Measurements from ENCODE around the gene BFSP2.

The BFSP2 gene

DNA sequence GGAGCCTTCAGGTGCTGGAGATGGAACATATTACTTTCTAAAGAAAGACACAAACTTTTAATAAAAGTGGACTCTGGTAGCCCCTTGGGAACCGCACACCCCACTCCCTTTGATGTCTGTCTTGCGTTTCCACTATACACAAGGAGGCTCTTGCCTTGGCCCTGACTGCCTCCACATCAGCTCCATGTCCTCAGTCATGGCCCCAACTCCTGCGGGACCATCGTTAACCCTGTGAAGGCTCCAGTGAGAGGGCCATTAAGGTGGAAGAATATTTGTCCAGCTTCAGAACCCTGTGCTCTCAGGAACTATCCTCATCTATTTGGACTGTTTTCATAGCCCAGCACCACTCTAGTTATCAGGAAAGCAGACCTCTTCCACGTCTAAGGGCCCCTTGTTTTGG lies 16.1 kb upstream of the BFSP2 start:
- DNase-seq (ENCODE audit: low read depth): no peak

DNA sequence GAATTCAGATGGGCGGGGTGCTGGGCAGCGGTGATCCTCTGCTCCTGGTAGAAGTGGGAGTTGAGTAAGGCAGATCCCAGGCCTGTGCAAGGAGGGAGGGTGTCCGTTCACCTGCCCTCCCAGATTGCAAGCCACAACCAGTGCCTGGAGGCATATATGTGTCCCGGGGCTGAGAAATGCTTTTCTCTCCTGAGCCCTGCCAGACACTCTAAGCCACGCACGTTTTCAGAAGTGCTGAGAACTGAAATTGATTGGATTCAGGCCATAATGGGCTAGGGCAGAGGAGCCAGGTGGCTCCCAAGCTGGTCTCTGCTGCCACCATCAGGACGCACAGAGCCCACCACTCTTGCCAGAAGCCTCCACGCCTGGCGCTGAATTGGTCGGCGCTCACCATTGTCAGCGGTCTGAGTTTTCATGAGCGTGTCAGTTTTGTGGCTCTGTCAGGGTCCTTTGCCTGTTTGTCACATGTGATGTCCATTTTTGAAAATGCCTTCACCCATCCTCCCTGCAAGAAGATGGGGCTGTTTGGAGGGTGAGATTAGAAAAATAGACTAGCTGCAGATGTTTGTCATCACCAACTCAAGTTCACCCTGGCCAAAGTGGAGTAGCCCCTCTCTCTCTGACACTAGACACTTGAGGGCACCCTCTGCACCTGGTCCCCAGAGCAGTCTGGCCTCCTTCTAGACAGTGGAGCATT lies 15.4 kb upstream of the BFSP2 start:
- DNase-seq (ENCODE audit: low read depth): no peak

DNA sequence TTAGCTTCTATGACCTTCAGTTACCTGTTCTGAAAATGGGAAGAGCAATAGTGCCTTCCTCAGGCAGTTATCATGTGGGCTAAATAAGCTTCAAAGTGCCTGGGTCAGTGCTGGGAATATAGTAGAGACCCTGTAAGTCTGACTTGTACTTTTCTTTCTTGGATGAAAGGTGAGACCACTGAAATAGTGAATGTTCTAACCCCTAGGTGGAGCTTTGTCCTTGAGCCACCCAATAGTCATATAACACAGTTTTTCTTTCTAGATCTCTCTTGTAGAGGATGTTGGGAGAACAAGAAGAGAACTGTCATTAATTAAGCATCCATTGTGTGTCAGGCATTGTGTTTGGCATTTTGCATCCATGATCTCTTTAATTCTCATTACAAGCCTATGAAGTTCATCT lies 13.0 kb upstream of the BFSP2 start:
- DNase-seq (ENCODE audit: low read depth): no peak

DNA sequence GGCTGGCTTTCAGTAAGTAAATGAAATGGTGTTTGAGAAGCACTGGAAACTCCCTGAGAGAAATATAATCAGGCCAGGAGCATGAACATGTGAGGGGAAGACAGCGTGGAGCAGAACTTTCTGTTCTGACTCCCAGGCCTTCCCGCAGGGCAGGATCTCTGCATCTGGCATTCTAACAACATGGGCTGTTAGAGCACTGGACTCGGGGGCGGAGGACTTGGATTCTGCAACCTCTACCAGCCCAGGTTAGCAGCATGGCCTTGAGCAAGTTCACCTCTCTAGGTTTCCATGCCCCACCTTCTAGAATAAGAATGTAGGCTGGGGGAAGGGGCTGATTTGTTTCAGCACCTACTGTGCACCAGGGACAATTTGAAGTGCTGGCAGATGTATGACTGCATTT lies 12.5 kb upstream of the BFSP2 start:
- DNase-seq (ENCODE audit: low read depth): no peak

DNA sequence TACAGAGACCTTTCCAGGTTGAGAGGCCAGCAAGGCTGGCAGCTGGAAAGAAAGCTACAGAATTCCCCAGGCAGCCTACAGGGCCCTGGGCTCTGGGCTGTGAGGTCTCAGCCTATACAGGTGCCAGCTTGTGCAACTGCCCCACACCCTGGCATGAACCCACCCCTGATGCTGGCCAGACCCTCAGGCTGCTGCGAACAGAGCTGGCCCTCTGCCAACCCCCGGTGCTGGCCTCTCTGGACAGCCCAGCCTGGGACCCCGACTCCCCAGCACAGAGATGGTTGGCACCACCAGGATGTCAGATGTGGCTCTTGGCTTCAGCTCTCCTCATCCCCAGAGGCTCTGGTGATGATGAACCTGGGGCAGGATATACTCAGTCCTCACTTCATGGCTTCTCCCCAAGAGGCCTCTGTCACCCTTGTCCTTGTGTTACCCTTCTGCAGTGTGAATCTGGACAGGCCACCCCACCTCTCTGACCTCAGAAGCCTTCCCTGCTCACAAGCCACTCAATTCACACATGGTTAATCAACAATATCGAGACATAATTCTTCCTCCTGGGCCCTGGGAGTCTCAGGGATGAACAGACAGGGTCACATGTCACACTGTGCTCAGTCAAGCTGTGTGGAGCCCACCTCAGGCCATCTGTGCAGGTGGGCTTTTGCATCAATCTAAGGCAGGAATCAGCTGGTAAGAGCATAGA lies 11.0 kb upstream of the BFSP2 start:
- no peak for DNase-seq (ENCODE audit: low read depth)

DNA sequence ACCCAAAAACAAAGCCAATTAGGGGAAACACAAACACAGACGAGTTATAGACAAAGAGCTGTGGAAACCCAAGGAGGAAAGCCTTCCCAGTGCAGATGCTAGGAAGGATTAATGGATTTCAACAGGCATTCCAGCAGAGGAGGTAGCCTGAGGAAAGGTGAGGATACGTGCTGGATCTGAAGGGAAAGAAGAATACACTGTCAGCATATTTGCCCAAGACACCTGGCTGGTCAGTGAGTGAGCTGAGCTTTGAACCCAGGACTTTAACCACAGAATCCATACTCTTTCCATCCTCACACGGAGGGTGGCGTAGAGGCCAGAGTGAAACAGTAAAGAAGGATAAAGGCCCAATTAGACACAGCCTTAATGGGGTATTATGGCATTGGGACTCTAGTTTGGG lies 9.1 kb upstream of the BFSP2 start:
- DNase-seq (ENCODE audit: low read depth): no peak

DNA sequence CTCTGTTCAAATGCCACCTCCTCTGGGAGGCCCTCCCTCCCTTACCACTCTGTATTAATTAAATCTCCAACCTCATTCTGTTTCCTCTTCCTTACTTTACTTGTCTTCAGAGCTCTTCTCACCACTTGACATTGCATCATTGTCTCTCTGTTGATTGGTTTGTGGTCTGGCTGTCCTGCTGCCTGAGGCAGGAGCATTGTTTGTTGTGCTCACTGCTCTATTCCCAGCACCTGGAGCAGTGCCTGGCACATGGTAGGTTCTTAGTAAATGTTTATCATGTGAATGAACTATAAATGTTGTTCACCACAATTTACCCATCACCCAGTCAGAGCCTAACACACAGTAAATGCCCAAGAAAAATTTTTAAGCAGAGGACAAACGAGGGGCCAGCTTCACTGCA lies 6.7 kb upstream of the BFSP2 start:
- no peak for DNase-seq (ENCODE audit: low read depth)

DNA sequence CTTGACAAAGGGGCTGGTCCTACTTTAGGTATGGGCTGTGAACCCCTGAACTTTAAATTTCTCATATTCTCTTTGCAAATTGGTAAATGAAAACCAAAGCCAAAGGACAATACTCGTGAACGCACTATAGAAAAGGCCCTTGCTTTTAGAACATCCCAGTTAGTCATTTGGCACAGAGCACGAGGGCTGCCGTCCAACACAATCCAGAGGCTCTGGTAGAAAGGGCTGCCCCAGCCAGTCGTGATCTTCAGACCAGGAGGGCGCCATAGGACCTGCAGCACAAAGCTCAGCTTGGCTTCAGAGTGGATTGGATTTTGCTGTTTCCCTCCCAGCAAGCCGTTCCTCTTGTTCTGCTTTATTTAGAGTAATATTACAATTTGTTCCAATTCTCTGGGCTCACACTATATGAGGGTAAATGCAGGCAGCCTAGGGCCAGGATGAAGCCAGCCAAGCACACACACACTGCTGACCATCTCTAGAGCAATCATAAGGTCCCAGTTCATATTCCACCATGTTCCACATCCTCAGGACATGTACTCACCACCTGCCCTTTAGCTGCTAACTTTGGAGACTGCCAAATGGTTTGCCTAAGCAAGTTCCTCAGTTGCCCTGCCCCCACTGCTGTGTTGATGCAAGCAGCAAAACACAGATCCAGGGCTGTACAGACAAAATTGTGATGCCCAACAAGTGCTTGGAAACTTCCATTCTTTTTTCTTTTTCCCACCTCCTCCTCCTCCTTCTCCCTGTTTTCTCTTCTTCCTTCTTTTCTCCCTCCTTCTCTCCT lies 6.0 kb upstream of the BFSP2 start:
- no peak for DNase-seq (ENCODE audit: low read depth)

DNA sequence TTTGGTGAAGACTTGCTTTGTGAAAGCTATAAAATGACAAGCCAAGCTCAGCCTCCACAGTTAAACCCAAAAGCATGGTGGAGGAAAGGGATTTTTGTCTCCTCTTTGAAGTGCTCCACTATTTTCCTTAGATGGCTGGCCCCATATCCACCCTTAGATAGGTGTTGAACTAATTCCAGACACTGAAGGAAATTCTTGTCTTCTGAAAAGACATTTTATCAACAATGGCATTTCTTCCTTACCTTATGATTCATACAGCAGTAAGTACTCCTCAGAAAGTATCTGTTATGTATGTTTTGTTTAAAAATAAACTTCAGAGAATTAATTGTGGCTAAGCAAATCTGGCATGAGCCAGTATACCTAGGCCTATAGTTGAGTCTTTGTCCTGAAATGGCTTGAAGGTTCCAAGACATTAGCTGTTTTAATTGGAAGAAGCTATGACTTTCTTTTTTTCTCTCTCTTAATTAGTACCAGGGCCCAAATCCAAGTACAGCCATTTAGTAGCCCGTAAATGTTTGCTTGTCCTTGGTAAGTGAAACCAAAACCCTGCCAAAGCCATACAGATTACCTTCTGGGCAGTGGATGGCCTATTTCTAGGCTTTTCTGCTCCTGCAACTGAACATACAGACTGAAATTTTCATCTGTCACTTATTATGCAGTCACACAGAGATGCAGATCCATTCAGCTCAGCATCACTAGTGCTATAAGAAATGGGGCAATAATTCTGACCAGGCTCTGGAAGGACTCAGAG lies 5.1 kb upstream of the BFSP2 start:
- DNase-seq (ENCODE audit: low read depth): no peak

DNA sequence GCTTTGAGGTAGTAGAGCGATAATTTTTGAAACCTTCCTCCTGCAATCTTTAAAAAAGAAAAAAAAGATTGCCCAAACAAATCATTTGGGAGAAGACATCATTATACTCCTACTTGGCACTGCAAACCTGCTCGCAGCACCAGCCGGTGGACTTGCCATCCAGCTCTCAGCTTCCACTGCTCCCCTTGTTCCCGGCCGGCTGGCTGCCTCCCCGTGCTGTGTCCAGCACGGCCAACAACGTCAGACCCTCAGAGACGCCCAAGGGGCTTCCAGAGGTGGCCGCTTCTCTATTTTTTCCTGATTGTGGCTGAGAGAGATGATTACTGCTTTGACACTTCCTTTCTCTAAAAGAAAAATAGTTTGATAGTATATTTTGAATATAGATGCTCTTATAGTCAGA lies 3.0 kb upstream of the BFSP2 start:
- DNase-seq (ENCODE audit: low read depth): no peak

DNA sequence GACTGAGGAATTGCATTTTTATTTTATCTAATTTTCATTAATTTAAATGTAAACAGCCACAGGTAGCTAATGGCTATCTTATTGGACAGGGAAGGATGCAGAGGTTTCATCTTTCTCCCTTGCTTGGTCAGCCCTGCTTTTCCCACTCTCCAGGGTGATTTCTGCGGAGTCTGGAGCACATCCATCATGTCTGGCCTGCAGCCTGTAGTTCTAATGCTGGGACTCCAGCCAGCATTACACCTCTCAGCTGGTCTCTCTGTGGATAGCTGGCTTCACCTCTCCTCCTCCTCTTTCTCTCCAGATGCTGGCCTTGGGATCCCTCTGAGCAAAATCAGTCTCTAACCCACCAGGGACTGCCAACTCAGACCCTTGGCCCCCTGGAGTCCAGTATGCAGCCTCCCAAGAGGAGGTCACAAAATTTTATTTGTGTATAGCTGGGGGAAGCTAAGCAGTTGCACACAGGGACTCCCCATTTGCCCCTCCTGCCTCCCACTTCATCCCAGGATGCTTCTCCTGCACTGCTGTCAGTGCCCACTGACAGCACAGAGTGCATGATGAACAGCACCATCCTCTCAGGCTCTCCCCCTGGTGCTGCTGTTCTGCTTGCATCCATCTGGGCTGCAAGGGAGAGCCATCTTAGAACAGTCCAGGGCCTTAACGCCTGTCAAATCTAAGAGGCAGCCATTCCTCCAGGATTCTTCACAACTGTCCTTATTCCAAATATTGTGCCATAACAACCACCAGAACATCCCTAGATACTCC lies 1.7 kb downstream of the BFSP2 start:
- no peak for DNase-seq (ENCODE audit: low read depth)

DNA sequence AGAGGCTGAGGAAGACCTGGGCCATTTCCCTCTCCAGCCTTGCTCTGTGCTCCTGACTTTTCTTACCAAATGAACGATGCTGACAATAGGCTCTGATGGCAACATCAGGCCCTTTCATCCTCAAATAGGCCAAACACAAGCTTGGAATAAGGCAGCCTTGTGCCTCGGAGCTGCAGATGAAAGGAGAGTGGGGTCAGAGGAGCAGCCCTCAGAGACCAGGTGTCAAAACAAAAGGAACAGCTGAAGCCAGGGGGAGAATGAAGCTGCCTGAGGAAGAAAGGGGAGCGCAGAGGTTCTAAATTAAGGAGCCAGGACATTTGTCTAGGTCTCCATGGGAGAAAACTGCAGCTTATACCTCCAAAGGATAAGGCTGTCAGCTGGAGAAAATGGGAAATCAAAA lies 5.1 kb downstream of the BFSP2 start:
- DNase-seq (ENCODE audit: low read depth): no peak

DNA sequence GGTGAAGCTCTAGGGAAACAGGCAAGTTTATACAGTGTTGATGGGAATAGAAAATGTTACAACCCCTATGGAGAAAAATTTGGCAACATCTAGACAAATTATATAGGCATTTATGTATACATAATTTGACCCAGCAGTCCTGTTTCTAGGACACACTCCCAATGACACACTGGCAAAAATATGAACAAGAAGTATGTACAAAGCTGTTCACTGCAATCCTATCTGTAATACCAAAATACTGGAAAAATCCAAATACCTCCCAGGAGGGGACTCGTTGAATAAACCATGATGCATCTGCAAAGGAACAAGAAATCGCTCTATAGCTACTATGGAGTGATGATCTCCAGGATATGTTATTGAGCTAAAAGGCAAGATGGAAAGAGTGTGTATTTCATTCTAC lies 8.5 kb downstream of the BFSP2 start:
- no peak for DNase-seq (ENCODE audit: low read depth)

DNA sequence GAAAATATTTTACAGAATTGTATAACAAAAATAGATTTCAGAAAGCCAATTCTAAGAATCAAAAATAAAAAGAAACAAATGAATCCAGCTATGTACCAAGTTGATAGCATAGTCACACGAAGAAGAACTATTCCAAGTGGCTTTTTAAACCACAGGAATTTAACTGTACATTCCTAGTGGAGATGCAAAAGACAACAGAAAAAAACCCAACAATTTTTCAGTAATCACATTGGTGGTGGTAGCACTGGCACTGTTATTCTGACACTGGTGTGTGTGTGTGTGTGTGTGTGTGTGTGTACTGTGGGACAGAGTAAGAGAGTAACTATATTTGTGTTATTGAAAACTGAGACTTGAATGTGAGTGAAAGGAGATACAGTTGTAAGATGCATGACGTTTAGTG lies 9.1 kb downstream of the BFSP2 start:
- no peak for DNase-seq (ENCODE audit: low read depth)

DNA sequence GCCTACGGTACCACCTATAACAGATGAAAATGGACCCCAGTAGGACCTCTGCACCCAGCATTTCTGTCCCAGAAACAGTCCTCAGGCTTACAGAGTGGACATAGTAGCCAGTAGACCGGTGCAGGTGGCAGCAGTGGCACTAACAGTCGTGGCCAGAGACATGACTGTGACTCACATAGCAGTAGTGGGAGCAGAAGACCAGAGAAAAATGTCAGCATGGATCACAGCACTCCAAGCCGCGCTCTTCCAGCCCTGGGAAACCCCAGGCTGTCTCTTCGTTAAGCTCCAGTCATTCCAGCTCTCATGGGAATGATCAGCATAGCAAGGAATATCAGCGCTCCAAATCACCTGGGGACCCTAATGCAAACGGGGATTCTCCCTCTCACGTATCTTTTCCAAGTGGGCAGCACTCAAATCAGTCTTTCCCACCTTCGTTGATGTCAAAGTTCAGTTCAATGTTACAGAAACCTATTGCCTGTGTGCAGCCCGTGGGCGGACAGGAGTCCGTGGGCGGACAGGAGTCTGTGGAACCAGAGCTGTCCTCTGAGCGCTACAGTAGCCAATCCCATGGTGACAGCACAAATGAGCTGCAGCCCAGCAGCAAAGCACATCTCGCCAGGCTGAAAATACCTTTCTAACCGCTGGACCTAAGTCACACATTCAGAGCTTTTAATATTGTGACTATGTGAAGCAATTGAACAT lies 10.5 kb downstream of the BFSP2 start:
- DNase-seq (ENCODE audit: low read depth): no peak

DNA sequence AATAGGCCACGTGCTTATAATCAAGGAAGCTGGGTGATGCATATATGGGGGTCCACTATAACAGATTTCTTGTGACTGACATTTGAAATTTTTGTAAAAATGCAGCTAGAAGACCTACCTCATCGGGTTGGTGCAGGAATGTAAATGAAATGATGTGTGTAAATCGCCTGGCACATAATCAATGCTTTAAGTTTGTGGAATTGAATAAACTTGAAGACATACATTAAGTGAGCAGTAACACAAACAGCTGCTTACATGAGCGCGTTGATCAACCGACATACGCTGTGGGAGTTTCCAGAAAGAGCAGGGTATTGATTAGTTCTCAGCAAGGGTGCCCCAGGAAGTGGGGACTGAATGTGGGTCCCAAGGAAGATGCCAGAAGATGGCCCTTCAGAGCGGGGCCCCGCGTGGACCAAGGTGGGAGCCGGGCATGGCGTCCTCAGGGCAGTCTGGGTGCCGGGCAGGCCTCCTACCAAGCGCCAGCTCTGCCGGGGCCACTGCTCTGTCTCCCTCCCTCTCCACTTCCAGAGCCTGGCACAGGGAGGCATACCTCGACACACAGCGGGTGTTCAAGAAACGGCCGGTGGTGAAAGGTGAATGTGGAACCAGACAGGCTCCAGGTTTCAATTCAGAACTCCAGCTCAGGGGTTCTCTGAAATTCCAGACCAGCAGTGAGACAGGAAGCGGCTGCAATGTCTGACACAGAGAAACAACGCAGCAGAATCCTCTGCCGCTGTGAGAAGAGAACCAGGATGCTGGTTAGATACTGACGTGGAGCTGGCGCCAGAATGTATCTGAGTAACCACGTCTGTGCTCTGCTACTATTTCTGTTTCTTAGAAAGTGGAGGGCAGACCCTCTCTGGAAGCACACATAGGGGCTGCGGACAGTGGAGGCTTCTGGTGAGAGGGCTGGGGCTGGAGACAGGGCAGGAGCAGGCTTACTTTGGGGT lies 12.6 kb downstream of the BFSP2 start:
- no peak for DNase-seq (ENCODE audit: low read depth)

DNA sequence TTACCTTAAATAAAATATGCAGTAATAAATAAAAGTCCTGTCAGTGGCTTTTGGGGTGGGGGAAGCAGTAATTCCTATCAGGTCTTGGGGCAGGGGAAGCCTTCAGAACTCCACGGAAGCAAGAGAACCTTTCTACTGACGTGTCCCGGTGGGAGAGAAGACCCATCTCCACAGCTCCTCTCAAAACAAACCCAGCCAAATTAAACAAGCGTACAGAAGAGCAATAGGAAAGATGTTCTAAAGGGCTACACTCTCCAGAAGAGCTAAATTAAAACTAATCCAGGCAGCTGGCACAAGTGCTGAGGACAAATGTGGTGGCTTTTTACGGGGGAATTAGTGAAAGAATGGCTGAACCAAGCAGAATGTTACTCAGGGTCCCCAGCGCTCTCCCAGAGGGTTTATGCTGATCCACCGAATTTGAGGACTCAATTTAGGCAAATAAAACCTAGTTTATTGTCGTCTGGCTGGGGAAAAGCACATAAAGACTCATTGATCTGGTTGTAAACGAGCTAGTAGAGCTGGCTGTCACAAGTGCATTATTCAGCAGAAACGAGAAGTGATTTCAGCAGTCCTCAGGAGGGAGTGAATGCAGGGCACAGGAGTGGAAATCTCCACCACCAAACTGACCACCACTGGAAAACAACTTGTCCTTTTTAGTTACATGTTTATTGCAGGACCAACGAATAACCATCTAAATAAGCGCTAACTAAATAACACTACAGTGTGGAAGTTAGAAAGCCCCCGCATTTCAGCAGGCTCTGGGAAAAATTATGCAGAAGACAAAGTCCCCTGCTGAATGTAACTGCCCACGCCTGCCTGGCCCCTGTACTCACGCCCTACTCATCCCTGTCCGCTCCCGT lies 13.5 kb downstream of the BFSP2 start:
- DNase-seq (ENCODE audit: low read depth): no peak

DNA sequence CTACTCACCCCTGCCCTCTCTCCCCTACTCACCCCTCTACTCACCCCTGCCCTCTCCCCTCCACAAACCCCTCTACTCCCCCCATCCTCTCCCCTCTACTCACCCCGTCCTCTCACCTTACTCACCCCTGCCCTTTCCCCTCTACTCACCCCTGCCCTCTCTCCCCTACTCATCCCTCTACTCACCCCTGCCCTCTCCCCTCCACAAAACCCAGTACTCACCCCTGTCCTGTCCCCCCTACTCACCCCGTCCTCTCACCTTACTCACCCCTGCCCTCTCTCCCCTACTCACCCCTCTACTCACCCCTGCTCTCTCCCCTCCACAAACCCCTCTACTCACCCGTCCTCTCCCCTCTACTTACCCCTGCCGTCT lies 14.2 kb downstream of the BFSP2 start:
- DNase-seq (ENCODE audit: low read depth): no peak

DNA sequence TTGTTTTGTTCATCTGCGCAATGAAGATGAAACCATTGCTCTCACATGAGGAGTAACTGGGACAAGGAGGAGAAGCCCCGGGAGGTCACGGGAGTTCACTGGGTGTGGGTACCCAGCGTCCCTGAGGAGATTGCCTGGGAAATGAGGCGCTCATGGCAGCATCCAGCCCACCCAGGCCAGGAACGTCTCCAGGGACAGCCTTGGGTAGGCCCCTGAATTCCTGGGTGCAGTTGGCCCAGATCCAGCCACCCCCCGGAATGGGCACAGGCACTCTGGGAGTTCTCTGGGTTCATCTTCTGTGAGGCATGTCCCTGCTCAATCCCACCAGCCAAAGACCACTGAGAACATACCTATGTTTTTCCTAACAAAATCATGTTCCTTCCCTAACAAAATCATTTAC lies 18.5 kb downstream of the BFSP2 start:
- DNase-seq (ENCODE audit: low read depth): no peak
